Medulla oblongata (tissue), 1 donor: ENCODE data around the gene KCNK17.

ENCODE experiments used
- DNase-seq: peaks from one replicate; pipeline ENCODE4 v3.0.0-alpha.2; 2015; ENCODE audit errors: extremely low spot score

Gene KCNK17

DNA sequence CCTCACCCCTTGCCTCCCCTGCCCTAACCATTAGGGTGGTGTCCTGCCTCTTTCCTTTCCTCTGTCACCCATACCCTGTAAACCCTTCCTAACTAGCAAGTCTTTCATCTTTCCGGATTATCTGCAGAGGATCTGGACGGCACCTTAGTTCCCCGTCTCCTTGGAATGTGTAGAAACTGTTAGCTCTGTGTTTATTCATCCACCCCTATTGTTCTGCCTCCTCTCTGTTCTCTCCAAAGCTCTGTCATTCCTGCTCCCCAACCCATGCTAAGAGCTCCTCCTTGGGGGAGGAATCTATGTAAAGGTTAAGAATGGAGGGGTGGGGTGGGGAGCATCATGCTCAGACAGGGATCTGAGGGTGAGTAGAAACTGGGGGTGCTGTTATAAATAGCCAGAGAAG lies 45.5 kb downstream of the KCNK17 start:
- DNase-seq: no peak

DNA sequence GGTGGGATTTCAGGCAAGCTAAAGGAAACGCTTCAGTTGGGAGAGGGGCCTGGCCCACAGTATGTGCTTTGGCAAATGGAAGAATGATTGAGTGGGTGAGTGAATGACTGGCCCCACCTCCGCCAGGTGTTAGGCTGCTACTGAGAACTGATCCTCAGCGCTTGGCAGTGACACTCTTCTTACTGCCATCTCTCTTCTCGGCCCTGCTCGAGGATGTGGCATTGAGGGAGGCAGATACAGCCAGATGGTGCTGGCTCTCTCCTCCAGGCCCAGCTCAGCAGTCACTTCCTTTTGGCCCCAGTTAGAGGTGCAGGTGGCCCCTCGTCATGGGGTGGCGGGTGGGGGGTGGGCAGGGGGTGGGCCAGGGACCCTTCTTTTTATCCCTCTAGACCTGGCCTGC lies 46.0 kb downstream of the KCNK17 start:
- no peak for DNase-seq

DNA sequence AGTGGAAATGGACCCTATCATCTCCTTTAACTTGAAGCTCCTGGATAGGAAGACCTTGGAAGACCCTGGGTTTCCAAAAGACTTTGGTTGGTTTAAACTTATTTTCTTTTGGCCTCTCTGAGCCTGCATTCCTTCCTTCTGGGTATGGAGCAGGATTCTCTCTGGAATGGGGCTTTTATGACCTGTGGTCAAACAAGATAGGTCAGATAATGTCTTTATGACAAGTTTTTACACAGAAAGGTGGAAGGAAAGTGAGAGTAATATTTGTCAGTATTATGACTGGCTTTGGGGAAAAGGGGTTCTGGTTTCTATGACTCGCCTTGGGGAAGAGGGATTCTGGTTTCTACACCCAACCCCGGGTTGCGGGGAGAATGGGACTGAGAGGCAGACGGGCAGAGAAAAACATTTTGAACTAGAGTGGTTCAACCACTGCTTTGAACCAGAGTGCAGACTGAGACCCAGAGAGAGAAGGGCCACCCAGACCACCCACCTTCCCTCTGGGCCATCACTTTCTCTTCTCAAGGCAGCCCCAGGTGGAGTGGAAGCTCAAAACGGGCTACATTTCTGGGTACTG lies 47.4 kb downstream of the KCNK17 start:
- no peak for DNase-seq

DNA sequence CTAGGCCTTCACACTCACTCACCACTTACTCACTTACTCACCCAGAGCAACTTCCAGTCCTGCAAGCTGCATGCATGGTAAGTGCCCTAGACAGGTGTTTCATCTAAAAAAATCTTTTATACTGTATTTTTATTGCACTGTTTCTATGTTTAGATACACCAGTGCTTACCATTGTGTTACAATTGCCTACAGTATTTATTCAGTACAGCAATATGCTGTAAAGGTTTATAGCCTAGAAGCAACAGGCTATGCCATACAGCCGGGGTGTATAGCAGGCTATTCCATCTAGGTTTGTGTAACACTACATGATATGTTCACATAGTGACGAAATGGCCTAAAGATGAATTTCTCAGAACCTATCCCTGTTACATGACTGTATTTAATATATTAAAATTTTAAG lies 47.8 kb downstream of the KCNK17 start:
- DNase-seq: no peak

DNA sequence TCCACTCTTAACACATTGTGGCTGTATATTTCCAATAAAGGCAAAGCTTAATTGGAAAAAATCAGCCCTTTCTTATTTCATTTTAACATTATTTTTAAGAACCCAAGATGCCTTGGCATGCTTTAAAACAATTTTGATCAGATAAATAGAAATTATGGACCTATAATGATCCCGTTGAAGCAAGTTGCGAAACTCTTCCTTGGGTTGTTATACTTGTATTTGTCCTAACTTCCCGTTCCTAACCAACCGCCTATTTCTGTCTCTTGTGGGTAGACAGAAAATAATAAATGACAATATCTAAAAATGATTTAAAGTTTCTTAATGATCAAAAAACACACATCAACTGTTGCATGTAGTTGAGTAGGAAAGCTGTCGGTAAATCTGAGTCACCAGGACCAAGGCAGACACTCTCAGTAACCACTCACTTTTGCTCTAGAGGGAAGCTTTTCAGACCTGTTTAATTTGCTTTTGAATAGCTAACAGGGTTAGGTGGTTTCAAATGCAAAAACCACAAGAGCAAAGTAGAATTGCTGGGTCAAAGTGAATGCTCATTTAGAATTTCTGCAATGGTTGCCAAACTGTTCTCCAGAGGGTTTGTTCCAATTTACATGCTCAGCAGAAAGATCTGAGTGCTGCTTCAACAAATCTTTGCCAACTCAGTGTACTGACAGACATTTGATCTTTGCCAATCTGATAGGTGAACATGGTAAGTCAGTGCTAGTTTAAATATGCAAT lies 50.7 kb downstream of the KCNK17 start:
- no peak for DNase-seq

DNA sequence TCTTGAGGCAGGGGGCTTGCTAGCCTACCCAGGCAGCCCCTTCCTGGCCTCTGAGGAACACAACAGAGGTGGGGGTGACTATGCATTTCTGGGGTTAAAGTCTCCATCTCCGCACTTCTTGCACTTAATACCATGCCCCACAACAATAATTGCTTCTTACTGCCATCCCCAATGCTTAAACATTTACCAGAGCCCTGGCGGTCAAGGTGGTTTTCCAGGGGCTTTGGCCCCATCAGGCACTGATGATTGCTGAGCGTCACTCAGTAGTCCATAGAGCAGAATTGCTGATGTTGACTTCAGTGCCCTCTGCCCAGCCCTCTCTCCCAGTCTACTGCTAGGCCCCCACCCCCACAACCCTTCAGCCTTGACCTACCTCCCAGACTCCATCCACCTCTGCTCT lies 52.5 kb downstream of the KCNK17 start:
- DNase-seq: no peak

DNA sequence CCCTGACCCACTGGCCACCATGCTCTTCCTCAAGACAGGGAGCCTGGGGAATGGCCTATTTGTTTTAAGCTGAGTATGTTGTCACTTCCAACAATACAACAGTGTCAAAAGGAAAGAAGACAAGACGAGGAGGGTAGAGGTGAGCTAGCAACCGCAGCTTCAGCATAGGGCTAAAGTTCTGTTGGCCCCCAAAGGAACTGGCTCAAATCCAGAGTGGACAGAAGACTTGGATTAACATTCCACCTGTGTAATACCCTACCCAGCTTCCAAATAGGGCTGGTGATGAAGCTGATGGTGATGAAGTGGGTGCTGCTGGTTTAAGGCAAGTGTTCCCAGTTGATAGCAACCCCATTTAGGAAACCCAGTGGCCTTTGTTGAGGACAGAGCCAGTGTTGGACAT lies 53.3 kb downstream of the KCNK17 start:
- DNase-seq: no peak

DNA sequence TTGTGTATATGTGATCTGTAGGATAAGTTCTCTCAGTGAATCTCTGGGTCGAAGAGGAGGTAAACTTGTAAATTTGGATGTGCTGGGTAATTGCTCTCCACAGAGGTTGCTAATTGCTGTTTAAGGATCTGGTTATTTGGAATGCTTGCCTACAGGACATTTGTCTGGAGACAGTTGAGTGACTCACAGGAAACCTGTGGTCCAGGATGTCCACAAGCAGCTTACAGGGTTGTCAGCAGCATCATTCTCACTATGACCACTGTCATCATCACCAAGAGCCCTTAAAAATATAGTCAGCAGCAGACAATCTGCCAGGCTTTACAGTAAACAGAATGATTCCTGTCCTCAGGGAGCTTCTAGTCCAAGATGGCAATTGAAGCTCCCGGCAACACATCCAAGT lies 53.8 kb downstream of the KCNK17 start:
- DNase-seq: no peak

DNA sequence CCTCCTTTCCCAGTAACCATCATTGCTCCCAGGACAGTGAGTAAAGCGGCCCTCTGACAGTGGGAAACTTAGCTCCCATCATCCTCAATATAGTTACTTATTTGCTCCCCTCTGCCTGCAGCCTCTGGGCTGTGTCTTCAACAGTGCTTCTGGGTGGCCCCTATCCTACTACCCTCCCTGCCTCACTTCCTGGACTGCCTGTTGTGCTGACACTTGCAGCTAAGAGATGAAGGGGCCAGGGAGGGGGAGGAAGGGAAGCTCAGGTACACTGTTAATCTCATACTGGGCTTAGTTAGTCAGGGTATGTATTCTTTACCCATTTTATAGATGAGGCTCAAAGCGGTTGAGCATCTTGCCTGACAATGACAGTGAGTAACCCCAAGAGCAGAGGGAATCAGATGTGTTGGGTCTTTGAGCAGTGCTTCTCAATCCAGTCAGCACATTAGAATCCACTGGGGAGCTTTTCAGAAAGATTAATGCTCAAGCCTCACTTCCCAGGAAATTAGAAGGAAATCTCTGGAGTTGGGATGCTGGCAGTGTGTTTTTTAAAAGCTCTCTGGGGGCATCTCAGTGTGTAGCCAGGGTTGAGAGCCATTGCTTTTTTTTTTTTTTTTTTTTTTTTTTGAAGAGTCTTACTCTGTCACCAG lies 57.8 kb downstream of the KCNK17 start:
- DNase-seq: no peak

DNA sequence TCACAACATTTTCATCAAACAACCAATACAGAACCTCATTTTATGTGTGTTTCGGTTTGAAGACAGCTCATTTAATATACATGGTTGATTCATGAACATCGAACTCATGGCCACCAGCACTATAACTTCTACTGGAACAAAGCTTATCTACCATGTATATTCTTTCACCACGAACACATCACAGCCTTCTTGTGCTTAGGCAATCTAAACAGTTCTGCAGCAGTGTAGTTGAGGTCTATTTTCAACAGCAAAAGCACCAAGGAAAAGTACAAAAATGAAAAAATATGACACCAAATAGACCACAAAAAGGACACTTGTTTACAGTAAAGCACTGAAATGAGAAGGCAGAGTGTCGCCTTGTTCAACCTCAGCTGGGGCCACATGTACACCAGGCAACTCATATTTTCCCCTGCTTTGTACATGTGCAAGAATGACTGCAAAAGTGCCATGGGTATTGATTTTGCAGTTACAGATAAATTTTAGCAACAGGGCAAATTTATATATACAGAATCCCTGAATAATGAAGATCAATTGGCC lies 59.2 kb downstream of the KCNK17 start:
- no peak for DNase-seq

DNA sequence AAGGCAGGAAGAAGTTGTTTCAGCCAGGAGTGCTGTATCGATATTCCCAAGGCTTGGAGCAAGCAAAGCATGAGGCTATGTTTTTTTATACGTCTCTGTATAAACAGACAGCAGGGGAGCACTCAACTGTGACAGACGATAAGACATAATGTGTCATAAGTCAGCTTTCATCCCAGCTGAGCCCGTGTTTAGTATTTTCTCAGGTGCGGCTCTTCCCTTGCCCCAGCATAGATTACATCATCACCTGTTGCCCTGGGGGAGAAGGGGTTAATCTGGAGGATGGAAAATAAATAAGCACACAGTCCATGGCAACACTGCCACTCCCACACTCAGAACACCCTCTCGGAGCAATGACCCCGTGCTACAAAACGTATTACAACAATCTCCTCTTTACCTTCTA lies 62.8 kb downstream of the KCNK17 start:
- DNase-seq: no peak

DNA sequence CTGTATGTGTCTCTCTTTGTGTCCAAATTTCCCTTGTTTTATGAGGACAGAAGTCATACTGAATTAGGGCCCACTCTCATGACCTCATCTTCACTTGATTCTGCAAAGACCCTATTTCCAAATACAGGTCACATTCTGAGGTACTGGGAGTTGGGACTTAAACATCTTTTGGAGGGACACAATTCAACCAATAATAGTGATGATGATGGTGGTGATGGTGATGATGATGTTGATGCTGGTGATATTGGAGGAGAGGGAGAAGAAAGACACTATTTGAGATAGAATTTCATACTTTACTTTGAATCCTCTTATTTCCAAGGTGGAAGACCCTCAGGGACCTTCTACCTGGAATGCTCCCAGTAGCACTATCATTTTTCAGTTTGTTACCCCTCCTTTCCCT lies 63.7 kb downstream of the KCNK17 start:
- DNase-seq: no peak

DNA sequence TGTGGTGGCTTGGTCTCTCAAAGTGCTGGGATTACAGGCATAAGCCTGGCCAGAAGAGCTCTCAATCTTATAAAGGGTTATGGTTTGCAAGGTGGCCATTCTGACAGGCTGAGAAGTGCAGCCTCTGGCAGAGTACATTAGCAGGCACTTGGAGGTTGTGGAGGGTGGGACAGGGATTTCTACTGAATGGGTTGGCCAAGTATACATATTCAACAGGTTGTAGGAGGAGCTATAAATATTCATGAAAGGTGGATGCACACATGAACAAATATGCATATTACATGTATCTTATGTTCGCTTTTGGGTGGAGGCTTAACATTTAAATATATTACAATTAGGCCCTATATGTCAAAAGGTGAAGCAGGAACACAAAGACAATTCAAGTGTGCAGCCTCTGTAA lies 64.9 kb downstream of the KCNK17 start:
- DNase-seq: no peak
